HepG2 (cell line): ENCODE data around the gene MSMP. TPM values are rescaled to one million over a fixed set of nuclear protein-coding genes. Genes with fewer than 3 reads are reported as not detected.

Experiments used
- BHLHE40 ChIP-seq: IDR thresholded peaks from 2 replicates; pipeline ENCODE4 v1.6.1; 2011; ENCODE audit warnings: low read length, improper control_type of control experiment
- CENPX ChIP-seq: sonication (generic); formaldehyde crosslinking; IDR thresholded peaks from 2 replicates; pipeline ENCODE4 v1.9.0; 2021; ENCODE audit warnings: mild to moderate bottlenecking, missing genetic modification reagents, moderate library complexity
- FOXO4 ChIP-seq: sonication (generic); formaldehyde crosslinking; conservative IDR thresholded peaks from 2 replicates; pipeline ENCODE4 v1.8.1; 2023; ENCODE audit warnings: missing genetic modification reagents
- GLMP ChIP-seq: sonication (generic); formaldehyde crosslinking; IDR thresholded peaks from 2 replicates; pipeline ENCODE4 v1.9.0; 2021; ENCODE audit warnings: missing genetic modification reagents, mild to moderate bottlenecking, borderline replicate concordance
- HHEX ChIP-seq: IDR thresholded peaks from 2 replicates; pipeline ENCODE4 v1.6.1; 2016; ENCODE audit warnings: control low read depth
- HOXA9 ChIP-seq: sonication (generic); formaldehyde crosslinking; IDR thresholded peaks from 2 replicates; pipeline ENCODE4 v1.8.1; 2022; ENCODE audit warnings: missing genetic modification reagents, mild to moderate bottlenecking, moderate library complexity, borderline replicate concordance
- IKZF5 ChIP-seq: IDR thresholded peaks from 2 replicates; pipeline ENCODE4 v1.6.1; 2018; ENCODE audit warnings: missing genetic modification reagents, mild to moderate bottlenecking, missing compliant biosample characterization
- KLF11 ChIP-seq: IDR thresholded peaks from 2 replicates; pipeline ENCODE4 v1.6.1; 2016; ENCODE audit warnings: missing compliant biosample characterization
- MIXL1 ChIP-seq: IDR thresholded peaks from 2 replicates; pipeline ENCODE4 v1.6.1; 2016
- NCOA5 ChIP-seq: sonication (generic); formaldehyde crosslinking; IDR thresholded peaks from 2 replicates; pipeline ENCODE4 v1.4.0; 2020; ENCODE audit warnings: missing genetic modification reagents
- NFKBIZ ChIP-seq: IDR thresholded peaks from 2 replicates; pipeline ENCODE4 v1.6.1; 2018; ENCODE audit warnings: missing genetic modification reagents, missing compliant biosample characterization
- PATZ1 ChIP-seq: sonication (generic); formaldehyde crosslinking; IDR thresholded peaks from 2 replicates; pipeline ENCODE4 v1.4.0; 2020; ENCODE audit warnings: missing genetic modification reagents
- SRF ChIP-seq: IDR thresholded peaks from 2 replicates; pipeline ENCODE4 v1.6.1; 2011; ENCODE audit warnings: mild to moderate bottlenecking, low read depth, low read length, moderate library complexity
- SYNCRIP ChIP-seq: fragments of 200-400 bp; formaldehyde crosslinking; IDR thresholded peaks from 2 replicates; pipeline ENCODE4 v1.6.1; 2018; ENCODE audit warnings: mild to moderate bottlenecking, low read depth, low read length; ENCODE audit not compliant: insufficient read depth
- TOE1 ChIP-seq: sonication (generic); formaldehyde crosslinking; IDR thresholded peaks from 2 replicates; pipeline ENCODE4 v1.4.0; 2020; ENCODE audit warnings: mild to moderate bottlenecking, missing genetic modification reagents
- XRCC5 ChIP-seq: fragments of 200-400 bp; formaldehyde crosslinking; optimal IDR thresholded peaks from 2 replicates; pipeline ENCODE3; 2017; ENCODE audit warnings: mild to moderate bottlenecking, low read length
- YEATS4 ChIP-seq: sonication (generic); formaldehyde crosslinking; IDR thresholded peaks from 2 replicates; pipeline ENCODE4 v1.4.0; 2020; ENCODE audit warnings: missing genetic modification reagents, borderline replicate concordance
- ZFX ChIP-seq: sonication (generic); formaldehyde crosslinking; IDR thresholded peaks from 2 replicates; pipeline ENCODE4 v1.4.0; 2020; ENCODE audit warnings: mild to moderate bottlenecking, low read depth, missing genetic modification reagents, moderate library complexity
- ZMYM3 ChIP-seq: sonication (generic); formaldehyde crosslinking; IDR thresholded peaks from 2 replicates; pipeline ENCODE4 v1.5.1; 2020; ENCODE audit warnings: mild to moderate bottlenecking, missing genetic modification reagents
- ZNF136 ChIP-seq: sonication (generic); formaldehyde crosslinking; IDR thresholded peaks from 2 replicates; pipeline ENCODE4 v1.8.1; 2022; ENCODE audit warnings: low read depth, mild to moderate bottlenecking, moderate library complexity, missing genetic modification reagents
- ZNF337 ChIP-seq: sonication (generic); formaldehyde crosslinking; IDR thresholded peaks from 2 replicates; pipeline ENCODE4 v1.5.1; 2020; ENCODE audit warnings: missing genetic modification reagents, low read depth, mild to moderate bottlenecking, borderline replicate concordance
- ZNF549 ChIP-seq: sonication (generic); formaldehyde crosslinking; IDR thresholded peaks from 2 replicates; pipeline ENCODE4 v1.5.0; 2020; ENCODE audit warnings: missing genetic modification reagents
- ZNF564 ChIP-seq: sonication (generic); formaldehyde crosslinking; IDR thresholded peaks from 2 replicates; pipeline ENCODE4 v1.8.1; 2023; ENCODE audit warnings: mild to moderate bottlenecking, missing genetic modification reagents
- ZNF605 ChIP-seq: sonication (generic); formaldehyde crosslinking; IDR thresholded peaks from 2 replicates; pipeline ENCODE4 v1.8.0; 2022; ENCODE audit warnings: mild to moderate bottlenecking, missing genetic modification reagents
- ZNF704 ChIP-seq: sonication (generic); formaldehyde crosslinking; IDR thresholded peaks from 2 replicates; pipeline ENCODE4 v1.8.1; 2023; ENCODE audit warnings: mild to moderate bottlenecking, inconsistent platforms, moderate library complexity, missing genetic modification reagents, borderline replicate concordance
- polyA plus RNA-seq, 8 experiments: library from polyadenylated mRNA; depleted of rRNA in 3 of 8; stranded (reverse) in 7 of 8; unstranded in 1 of 8; fragments of >200 nt; fragmentation: Illumina TruSeq in 4 of 8; extraction: Trizol in 4 of 8; gene quantifications; 2 replicates each; pipeline versions ENCODE4 v1.2.1 to v1.2.3, GENCODE V29; 2011 to 2016; ENCODE audit warnings: low read depth in 4 of 8, missing spikeins in 1 of 8, mixed read lengths in 1 of 8; ENCODE audit not compliant: insufficient read depth in 1 of 8
- total RNA-seq, 5 experiments: library from RNA; depleted of rRNA; stranded (reverse); fragments of >200 nt; fragmentation: Illumina TruSeq; extraction: Trizol; gene quantifications; 2 replicates each; pipeline ENCODE4 v1.2.3, GENCODE V29; 2016; ENCODE audit warnings: low read depth in 1 of 5

The MSMP gene
- total and polyA plus RNA-seq, 2 of the 13 experiments (the other 11 are each of a cell fraction or from before 2014, with no cell fraction given) = 0.24 to 0.46 TPM

GRCh38 chr9:35748858-35749514 lies 5.1 kb downstream of the MSMP start, which contains the start of the genes GBA2 and RGP1 (continued):
- TF ChIP-seq XRCC5 (no peak), IKZF5 (CRISPR knock-in tag) (no peak; the same call in 1 of the 2 replicates), NCOA5 (no peak), ZNF605 (no peak), ZMYM3 (CRISPR knock-in tag) (no peak), ZNF136 (CRISPR knock-in tag) (no peak), BHLHE40 (no peak), KLF11 (CRISPR knock-in tag) (no peak), CENPX (no peak), ZNF564 (CRISPR knock-in tag) (no peak; the same call in 1 of the 2 replicates), PATZ1 (peak; percentile 45), ZFX (CRISPR knock-in tag) (peak; percentile 92), FOXO4 (CRISPR knock-in tag) (no peak), GLMP (no peak), NFKBIZ (CRISPR knock-in tag) (no peak), HHEX (CRISPR knock-in tag) (no peak), YEATS4 (peak; percentile 82; the same call in 1 of the 2 replicates), MIXL1 (CRISPR knock-in tag) (no peak), SRF (no peak), ZNF549 (no peak), TOE1 (CRISPR knock-in tag) (no peak), HOXA9 (CRISPR knock-in tag) (no peak), ZNF704 (no peak), ZNF337 (CRISPR knock-in tag) (no peak), SYNCRIP (no peak)
